ENCODE data around the gene ABTB2. TPM values are rescaled to one million over a fixed set of nuclear protein-coding genes. Genes with fewer than 3 reads are reported as not detected.
A peak's percentile ranks its signal among the peaks of the same experiment; 100 is the strongest.

ABTB2 gene
- total RNA-seq, 4 donors from 2014 or later: 7.1 to 9.3 (median 7.7) TPM

- DNase-seq (ENCODE audit: low spot score in 2 of 2): no peak
- no peak overlapping the region for H3K4me3 ChIP-seq
- 74 to 79% methylated on average over 8 of the region's 8 CpGs for WGBS, 2 donors
Measured at GRCh38 chr11:34363363-34364084, 5.7 kb upstream of the ABTB2 start.

DNA sequence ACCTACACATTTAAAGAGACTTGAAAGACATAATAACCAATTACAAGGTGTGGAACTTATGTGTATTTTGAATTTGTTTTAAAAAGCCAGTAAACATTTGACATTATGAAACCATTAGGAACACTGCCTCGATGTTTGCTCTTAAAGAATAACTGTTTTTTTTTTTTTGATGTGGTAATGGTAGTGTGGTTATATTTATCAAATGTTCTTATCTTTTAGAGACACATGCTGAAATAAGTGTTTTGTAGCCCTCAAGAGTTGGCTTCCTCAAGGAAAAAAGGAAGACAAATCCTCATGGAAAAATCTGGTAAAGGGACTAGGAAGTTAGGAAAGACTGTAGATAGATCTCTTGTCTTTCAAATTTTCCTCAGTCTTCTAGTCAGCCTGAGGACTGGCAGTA is 2.2 kb upstream of the ABTB2 start:
- no peak for DNase-seq (ENCODE audit: low spot score in 2 of 2)
- Histone ChIP-seq H3K27ac (no peak overlapping the region), H3K27me3 (no peaks in the 10 kb centered on the region), H3K9me3 (no peaks in the 10 kb centered on the region), H3K4me1 (peaks cover 0 to 43% (median 15%) of the 10 kb centered on the region in 4 donors), H3K4me3 (no peak overlapping the region), H3K36me3 (no peaks in the 10 kb centered on the region)
- WGBS, 2 donors: 32 to 45% methylated on average over 1 of the region's 1 CpG
- no peak for TF ChIP-seq EP300 (IDR thresholded peaks at IDR 0.05)
- no peak for TF ChIP-seq CTCF (IDR thresholded peaks at IDR 0.05)

More at GRCh38 chr11:34363363-34364084, 5.7 kb upstream of the ABTB2 start:
- Histone ChIP-seq H3K36me3 (no peaks in the 10 kb centered on the region), H3K27ac (no peak overlapping the region), H3K27me3 (no peaks in the 10 kb centered on the region), H3K4me1 (peaks cover 0 to 12% (median 3%) of the 10 kb centered on the region in 4 donors), H3K9me3 (no peaks in the 10 kb centered on the region)
- TF ChIP-seq EP300 (IDR thresholded peaks at IDR 0.05) (no peak), CTCF (IDR thresholded peaks at IDR 0.05) (no peak), POLR2A (IDR thresholded peaks at IDR 0.05) (no peak)

GRCh38 chr11:34359548-34359891 is 1.7 kb upstream of the ABTB2 start:
- H3K27me3 ChIP-seq: no peaks in the 10 kb centered on the region
- DNase-seq (ENCODE audit: low spot score in 2 of 2): no peak
- WGBS, 2 donors: 1 to 2% methylated on average over 4 of the region's 4 CpGs
- H3K36me3 ChIP-seq: no peaks in the 10 kb centered on the region
- H3K4me3 ChIP-seq: peak overlapping the region in 3 of 4 donors; percentile 17 to 64 (median 55)
- TF ChIP-seq CTCF (IDR thresholded peaks at IDR 0.05) (peak in 4 of 5 experiments; percentile 15 to 67 (median 41)), POLR2A (IDR thresholded peaks at IDR 0.05) (no peak)
- peak overlapping the region in 1 of 4 donors; percentile 82 for H3K27ac ChIP-seq
- no peaks in the 10 kb centered on the region for H3K9me3 ChIP-seq
- peaks cover 0 to 48% (median 15%) of the 10 kb centered on the region in 4 donors for H3K4me1 ChIP-seq

DNA sequence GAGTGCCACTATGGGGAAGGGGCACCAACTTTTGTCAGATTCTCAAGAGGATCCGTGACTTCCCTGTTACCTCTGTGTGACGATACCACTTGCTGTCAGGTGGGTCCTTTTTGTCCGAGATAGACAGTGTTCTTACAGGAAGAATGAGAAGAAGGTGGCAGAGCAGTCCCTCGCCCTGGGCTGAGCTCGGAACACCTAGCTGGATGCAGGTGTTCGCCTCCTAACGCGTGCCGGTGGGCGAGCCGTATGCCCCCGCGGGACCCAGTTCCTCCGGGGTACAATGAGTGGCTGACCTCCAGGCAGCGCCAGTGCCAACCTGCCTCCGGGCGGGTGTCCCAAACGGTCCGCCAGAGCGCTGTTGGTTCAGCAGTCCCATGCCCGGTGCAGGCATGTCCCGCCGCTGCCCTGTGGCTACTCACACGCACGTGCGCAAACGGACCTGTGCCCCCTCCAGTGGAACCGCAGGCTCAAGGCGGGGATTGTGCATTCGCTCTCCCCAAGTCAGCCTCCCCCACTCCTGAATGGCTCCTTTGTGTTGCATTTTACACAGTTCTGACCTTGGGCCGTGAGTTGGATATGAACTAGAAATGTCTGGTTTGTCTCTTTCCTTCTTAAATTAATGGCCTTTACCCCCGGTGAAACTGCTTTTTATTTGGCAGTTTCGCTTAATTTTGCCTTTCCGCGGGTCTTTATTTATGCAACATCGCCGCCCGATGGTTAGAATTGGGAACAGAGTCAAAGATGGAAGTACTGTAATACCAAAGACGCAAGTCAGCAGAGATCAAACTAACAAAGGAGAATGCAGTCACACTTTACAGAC is 1.1 kb upstream of the ABTB2 start:
- Histone ChIP-seq H3K27ac (peak overlapping the region in 3 of 4 donors; percentile 63 to 85 (median 82)), H3K4me3 (peak overlapping the region; percentile 17 to 64 (median 44)), H3K36me3 (no peaks in the 10 kb centered on the region), H3K9me3 (no peaks in the 10 kb centered on the region), H3K27me3 (peaks cover 0 to 3% of the 10 kb centered on the region in 2 donors), H3K4me1 (peaks cover 0 to 53% (median 15%) of the 10 kb centered on the region in 4 donors)
- WGBS, 2 donors: 0 to 3% methylated on average over 30 to 39 of the region's 39 CpGs
- TF ChIP-seq EP300 (IDR thresholded peaks at IDR 0.05): peak in 1 of 2 donors; percentile 67
- TF ChIP-seq CTCF (IDR thresholded peaks at IDR 0.05): peak; percentile 78 to 99 (median 84)
- TF ChIP-seq POLR2A (IDR thresholded peaks at IDR 0.05): no peak
- DNase-seq (ENCODE audit: low spot score in 2 of 2): peak; percentile 70 to 94

Data from tibial nerve (tissue), 4 donors.